GM19455 (cell line): ENCODE data around the gene DNAH14.
"Not testable (repeated sequence)": the region's sequence is repeated elsewhere in the genome, so short reads cannot be mapped to it uniquely, and the experiment has no call there.

Experiments used
- ATAC-seq: cut with Tn5 transposase; IDR thresholded peaks from one replicate; pipeline ENCODE4 v1.9.1; 2021; ENCODE audit not compliant: unreplicated experiment

The DNAH14 gene

GRCh38 chr1:225146478-225146877, 217.0 kb downstream of the DNAH14 start:
- ATAC-seq = no peak

DNA sequence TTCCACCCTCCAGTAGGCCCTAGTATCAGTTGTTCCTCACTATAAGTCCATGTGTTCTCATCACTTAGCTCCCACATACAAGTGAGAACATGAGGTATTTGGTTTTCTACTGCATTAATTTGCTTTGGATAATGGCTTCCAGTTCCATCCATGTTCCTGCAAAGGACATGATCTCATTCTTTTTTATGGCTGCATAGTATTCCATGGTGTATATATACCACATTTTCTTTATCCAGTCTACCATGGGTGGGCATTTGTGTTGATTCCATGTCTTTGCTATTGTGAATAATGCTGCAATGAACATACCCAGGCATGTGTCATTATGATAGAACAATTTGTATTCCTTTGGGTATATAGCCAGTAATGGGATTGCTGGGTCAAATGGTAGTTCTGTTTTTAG, 218.3 kb downstream of the DNAH14 start:
- not testable (repeated sequence) for ATAC-seq

- no peak for ATAC-seq
Observed at GRCh38 chr1:225152061-225152460, 222.6 kb downstream of the DNAH14 start.

- no peak for ATAC-seq
Observed at GRCh38 chr1:225155555-225155954, 226.1 kb downstream of the DNAH14 start.

GRCh38 chr1:225156254-225156653, 226.8 kb downstream of the DNAH14 start:
- ATAC-seq = no peak

DNA sequence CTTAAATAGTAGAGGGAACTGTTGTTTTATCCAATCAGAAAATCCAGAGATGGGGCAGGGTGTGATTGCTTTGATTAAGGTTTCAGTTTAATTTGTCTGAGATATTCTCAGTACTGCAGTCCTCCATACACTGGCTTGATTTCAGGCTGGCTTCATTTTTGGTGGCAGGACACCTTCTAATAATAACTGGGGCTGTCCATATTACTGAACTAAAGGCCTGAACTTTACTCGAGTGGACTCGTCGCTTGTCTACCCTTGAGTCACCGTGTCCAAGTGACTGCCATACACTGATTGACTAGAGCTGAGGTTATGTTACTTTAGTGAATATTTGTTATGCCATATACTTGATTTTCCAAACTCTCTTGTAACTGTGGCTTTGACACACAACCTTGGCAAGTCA, 228.8 kb downstream of the DNAH14 start:
- no peak for ATAC-seq

DNA sequence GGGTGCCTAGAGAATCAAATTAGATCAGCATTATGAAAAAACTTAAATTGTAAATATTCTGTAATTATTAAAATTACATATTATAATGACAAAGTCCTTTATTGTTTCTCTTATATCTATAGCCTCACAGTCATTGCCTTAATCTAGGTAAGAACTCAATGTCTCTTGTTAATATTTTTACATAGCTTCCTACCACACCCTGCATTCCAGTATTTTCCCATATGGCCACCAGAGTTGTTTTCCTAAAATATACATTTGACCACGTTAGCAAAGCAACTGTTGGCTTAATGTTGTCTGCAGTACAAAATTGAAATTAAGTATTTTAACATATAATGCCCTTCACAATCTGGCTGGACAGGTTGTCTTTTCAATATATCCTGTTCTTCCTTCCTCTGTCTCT, 230.3 kb downstream of the DNAH14 start:
- ATAC-seq = no peak

- not testable (repeated sequence) for ATAC-seq
Observed at GRCh38 chr1:225177409-225177808, 247.9 kb downstream of the DNAH14 start.

DNA sequence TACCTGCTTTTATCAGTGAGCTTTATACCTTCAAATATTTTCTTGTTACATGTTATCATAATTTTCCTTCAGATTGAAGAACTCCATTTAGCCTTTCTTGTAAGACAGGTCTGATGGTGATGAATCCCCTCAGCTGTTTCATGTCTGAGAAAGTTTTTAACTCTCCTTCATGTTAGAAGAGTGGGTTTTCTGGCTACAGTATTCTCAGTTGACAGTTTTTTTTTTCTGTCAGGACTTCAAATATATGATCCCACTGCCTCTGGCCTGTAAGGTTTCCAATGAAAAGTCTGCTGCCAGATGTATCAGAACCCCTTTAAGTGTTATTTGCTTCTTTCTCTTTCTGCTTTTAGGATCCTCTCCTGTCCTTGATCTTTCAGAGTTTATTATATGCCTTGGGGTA, 250.2 kb downstream of the DNAH14 start:
- ATAC-seq = no peak

- no peak for ATAC-seq
Observed at GRCh38 chr1:225182716-225183115, 253.2 kb downstream of the DNAH14 start.

GRCh38 chr1:225191199-225191753, 261.8 kb downstream of the DNAH14 start:
- no peak for ATAC-seq

- ATAC-seq = no peak
Observed at GRCh38 chr1:225201447-225201846, 272.0 kb downstream of the DNAH14 start.

DNA sequence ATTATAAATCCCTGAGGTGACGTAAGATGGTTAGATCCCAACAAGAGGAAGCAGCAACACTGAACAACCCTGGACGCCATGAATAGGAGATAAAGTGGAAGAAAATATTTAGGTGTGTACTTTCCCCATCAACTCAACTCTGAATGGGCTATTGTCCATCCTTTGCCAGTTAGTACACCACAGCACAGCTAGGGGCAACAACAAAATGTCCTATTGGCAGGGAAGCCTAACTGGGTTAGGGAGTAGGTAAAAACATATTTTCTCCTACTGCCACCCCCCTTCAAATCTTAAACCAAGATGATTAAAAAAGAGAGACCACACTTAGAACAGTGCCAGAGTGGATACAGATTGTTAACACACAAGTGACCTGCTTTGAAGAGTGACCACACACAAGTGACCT, 278.3 kb downstream of the DNAH14 start:
- ATAC-seq = no peak

- ATAC-seq = no peak
Observed at GRCh38 chr1:225209153-225209552, 279.7 kb downstream of the DNAH14 start.

- ATAC-seq = not testable (repeated sequence)
Observed at GRCh38 chr1:225210180-225210579, 280.7 kb downstream of the DNAH14 start.

GRCh38 chr1:225211694-225212442, 282.4 kb downstream of the DNAH14 start:
- ATAC-seq = not testable (repeated sequence)

- no peak for ATAC-seq
Observed at GRCh38 chr1:225224287-225224686, 294.8 kb downstream of the DNAH14 start.

- no peak for ATAC-seq
Observed at GRCh38 chr1:225225681-225226080, 296.2 kb downstream of the DNAH14 start.

DNA sequence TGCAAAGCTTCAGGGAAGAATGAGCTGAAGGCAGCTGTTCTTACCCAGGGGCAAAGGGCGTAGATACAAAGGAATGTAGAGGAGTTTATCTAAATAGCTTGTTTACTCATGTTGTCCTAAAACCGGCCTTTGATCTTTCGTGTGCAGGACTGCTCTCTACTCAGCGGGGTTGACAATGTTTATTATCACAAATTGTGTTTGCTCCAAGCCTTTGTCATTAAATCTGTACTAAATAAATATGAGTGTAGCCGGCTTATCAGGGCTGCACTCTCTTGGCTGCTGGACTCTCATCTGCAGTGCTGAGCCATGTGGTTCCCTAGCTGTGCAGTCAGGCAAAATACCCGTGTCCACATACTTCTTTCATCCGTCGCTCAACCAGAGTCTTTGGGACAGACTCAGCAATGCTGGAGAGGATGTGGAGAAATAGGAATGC, 299.4 kb downstream of the DNAH14 start:
- ATAC-seq = no peak

GRCh38 chr1:225229429-225229828, 300.0 kb downstream of the DNAH14 start:
- not testable (repeated sequence) for ATAC-seq

DNA sequence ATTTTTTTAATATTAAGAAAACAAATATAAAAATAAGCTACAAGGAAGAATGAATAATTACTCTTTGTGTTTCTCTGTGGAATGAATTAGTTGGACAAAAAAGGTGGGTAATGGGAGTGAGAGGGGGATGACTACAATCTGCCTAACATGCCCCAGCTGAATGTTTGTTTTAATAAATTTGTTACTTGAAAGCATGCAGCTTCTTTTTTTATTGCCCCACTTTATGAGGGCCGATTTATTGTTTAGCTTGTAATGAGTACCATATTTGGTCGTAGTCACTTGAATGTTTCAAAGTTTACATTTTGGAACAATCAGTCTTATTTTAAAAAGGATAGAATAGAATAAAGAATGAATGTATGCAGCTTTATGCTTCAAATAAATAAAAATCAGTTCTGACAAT, 301.0 kb downstream of the DNAH14 start:
- ATAC-seq = no peak

DNA sequence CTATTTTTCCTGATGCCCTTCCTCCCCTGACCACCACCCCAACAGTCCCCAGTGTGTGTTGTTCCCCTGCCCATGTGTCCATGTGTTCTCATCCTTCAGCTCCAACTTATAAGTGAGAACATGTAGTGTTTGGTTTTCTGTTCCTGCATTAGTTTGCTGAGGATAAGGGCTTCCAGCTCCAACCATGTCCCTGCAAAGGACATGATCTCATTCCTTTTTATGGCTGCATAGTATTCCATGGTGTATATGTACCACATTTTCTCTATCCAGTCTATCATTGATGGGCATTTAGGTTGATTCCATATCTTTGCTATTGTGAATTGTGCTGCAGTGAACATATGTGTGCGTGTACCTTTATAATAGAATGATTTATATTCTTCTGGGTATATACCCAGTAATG, 303.5 kb downstream of the DNAH14 start:
- not testable (repeated sequence) for ATAC-seq

DNA sequence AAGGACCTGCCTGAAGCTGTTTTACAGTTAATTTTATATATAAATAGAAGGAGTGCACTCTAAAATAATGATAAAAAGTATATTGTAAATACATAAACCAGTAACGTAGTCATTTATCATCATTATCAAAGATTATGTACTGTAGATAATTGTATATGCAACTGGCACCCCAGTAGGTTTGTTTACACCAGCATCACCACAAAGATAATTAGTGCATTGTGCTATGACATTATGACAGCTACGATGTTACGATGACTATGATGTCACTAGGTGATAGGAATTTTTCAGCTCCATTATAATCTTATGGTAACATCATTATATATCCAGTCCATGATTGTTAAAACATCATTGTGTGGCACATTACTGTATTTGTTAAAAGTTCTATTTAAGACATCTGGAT, 313.1 kb downstream of the DNAH14 start:
- no peak for ATAC-seq
